Neural crest cell (in vitro differentiated cells): ENCODE measurements around the gene TEX19. TPM values are rescaled to one million over a fixed set of nuclear protein-coding genes. Genes with fewer than 3 reads are reported as not detected.

ENCODE experiments used
- DNase-seq: peaks from one replicate; pipeline ENCODE4 v3.0.0; 2021; ENCODE audit warnings: low read depth, mixed read lengths, low spot score
- H3K27ac Mint-ChIP-seq: one replicate; pipeline ENCODE4 v1.8.0; 2021; ENCODE audit warnings: mild to moderate bottlenecking, mixed read lengths; ENCODE audit not compliant: unreplicated experiment
- H3K27me3 Mint-ChIP-seq: 2 replicates; pipeline ENCODE4 v1.8.0; 2021; ENCODE audit warnings: low read depth, mild to moderate bottlenecking, mixed read lengths
- H3K36me3 Mint-ChIP-seq: 2 replicates; pipeline ENCODE4 v1.8.0; 2021; ENCODE audit warnings: low read depth, mild to moderate bottlenecking, mixed read lengths
- H3K4me1 Mint-ChIP-seq: 2 replicates; pipeline ENCODE4 v1.8.0; 2021; ENCODE audit warnings: mixed read lengths
- H3K4me3 Mint-ChIP-seq: one replicate; pipeline ENCODE4 v1.8.0; 2021; ENCODE audit warnings: mild to moderate bottlenecking, mixed read lengths
- H3K9me3 Mint-ChIP-seq: 2 replicates; pipeline ENCODE4 v1.8.0; 2021; ENCODE audit warnings: mixed read lengths
- CTCF ChIP-seq: fragments of 200-600 bp; sonication (generic); conservative IDR thresholded peaks from 2 replicates; pipeline ENCODE4 v1.5.0; 2021; ENCODE audit warnings: antibody characterized with exemption, mild to moderate bottlenecking
- total RNA-seq: library from RNA; stranded (reverse); gene quantifications from 2 replicates; pipeline ENCODE4 v1.2.1, GENCODE V29; 2021

Gene TEX19
- total RNA-seq, 1 donor from 2014 or later, result 0.23 TPM

- Mint-ChIP-seq H3K27ac (no peak overlapping the region), H3K36me3 (no peaks in the 10 kb centered on the region), H3K4me1 (peaks cover 11% of the 10 kb centered on the region), H3K9me3 (no peaks in the 10 kb centered on the region), H3K27me3 (no peaks in the 10 kb centered on the region), H3K4me3 (peak overlapping the region; percentile 36)
- DNase-seq, result no peak
- TF ChIP-seq CTCF, result no peak
These were observed 53.8 kb downstream of the TEX19 start for GRCh38 chr17:82412535-82413520.

Other genes with a start within 250 kb of the TEX19 start
- 47.5 and 50.3 TPM in 2 replicates for gene CCDC57, start 146.4 kb upstream of the TEX19 start, total RNA-seq
- 1.5 and 8.6 TPM in 2 replicates for gene SLC16A3, start 130.2 kb upstream of the TEX19 start, total RNA-seq
- 163 and 165 TPM in 2 replicates for gene CSNK1D, start 85.5 kb upstream of the TEX19 start, total RNA-seq
- gene CD7, start 41.6 kb upstream of the TEX19 start, total RNA-seq, result not detected in 2 replicates
- gene SECTM1, start 25.5 kb upstream of the TEX19 start, total RNA-seq, result not detected in 2 replicates
- gene UTS2R, start 12.5 kb downstream of the TEX19 start, total RNA-seq, result not detected in 2 replicates
- 47.8 and 48.5 TPM in 2 replicates for gene HEXD, start 59.1 kb downstream of the TEX19 start, total RNA-seq
- 33.3 and 35.6 TPM in 2 replicates for gene OGFOD3, start 59.3 kb downstream of the TEX19 start, total RNA-seq
- 111 and 115 TPM in 2 replicates for gene CYBC1, start 91.5 kb downstream of the TEX19 start, total RNA-seq
- 73.3 and 84.2 TPM in 2 replicates for gene NARF, start 99.5 kb downstream of the TEX19 start, total RNA-seq
- 84.3 and 92.2 TPM in 2 replicates for gene FOXK2, start 160.5 kb downstream of the TEX19 start, total RNA-seq